NCI-H526 (cell line): Measurements from ENCODE around the gene HSH2D.
"Not testable (repeated sequence)": the region's sequence is repeated elsewhere in the genome, so short reads cannot be mapped to it uniquely, and the experiment has no call there.

Experiments
- DNase-seq, 2 experiments: peaks; one replicate each; lab custom pipeline; 2025; lab: John Stamatoyannopoulos, UW

Gene HSH2D, protein sequence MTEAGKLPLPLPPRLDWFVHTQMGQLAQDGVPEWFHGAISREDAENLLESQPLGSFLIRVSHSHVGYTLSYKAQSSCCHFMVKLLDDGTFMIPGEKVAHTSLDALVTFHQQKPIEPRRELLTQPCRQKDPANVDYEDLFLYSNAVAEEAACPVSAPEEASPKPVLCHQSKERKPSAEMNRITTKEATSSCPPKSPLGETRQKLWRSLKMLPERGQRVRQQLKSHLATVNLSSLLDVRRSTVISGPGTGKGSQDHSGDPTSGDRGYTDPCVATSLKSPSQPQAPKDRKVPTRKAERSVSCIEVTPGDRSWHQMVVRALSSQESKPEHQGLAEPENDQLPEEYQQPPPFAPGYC

DNA sequence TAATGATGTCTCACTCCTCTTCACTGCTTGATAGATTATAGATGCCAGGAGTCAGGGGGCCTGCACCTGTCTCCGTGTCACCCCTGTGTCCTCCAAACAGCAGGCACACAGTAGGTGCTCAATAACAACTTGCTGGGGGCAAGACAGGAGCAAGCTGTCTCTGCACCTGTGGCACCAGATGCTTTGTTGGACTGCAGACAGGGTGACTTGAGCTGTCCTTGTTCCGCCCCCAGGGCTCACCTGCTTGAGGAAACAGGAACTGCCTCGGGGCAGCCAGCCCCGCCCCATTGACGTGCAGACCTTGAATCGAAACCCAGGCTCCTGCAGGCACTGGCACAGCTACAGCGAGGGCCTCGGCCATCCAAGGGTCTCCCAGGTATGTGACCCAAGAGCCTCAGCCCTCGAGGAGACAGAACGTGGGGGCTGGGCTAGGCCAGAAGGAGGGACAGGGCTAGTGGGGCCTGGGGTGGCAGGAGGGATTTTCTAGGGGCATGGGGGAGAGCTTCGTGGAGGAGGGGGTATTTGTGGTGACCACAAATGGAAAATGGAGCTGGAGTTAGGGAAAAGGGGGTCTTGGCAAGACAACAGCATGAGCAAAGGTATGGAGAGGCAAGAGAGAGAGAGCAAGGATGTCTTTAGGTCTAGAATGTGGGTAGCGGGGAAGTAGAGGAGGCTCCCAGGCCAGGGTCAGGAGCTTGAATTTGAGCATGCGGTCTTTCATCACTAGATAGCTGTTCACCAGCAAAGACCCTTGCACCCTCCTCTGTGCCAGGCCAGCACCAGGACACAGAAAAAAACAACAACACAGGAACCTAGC is at the start of gene HSH2D:
Gene HSH2D (plus strand): TSS at position 287 of the 817 bp plus-strand sequence. CDS start 5,066 bp downstream, outside the sequence.
- DNase-seq: no peak

DNA sequence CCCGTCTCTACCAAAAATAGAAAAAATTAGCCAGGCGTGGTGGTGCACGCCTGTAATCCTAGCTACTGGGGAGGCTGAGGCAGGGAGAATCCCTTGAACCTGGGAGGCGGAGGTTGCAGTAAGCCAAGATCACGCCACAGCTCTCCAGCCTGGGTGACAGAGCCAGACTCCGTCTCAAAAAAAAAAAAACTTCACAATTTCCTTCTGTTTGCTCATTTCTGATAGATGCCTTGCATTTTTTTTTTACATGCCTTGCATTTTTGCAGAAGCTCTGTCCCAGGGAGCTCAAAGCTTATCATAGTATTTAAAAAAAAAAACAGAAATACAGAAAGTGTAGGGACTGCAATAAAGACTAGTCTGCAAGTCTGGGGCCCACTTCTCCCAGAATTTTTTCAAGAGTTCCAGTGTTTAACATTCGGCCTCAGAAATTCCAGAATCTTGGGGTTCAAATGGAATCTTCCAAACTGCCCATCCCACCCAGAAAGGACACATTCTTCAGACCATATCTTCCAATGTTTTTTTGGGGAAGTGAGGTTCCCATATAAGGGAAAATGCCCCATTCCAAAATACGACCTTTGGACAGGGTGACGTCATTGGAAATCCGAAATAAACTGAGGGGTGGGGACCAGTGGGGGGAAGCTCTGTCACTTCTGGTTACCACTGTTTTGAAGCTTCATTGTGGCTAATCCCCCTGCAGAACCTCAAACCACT is 49.0 kb upstream of the HSH2D start:
- DNase-seq: no peak

DNA sequence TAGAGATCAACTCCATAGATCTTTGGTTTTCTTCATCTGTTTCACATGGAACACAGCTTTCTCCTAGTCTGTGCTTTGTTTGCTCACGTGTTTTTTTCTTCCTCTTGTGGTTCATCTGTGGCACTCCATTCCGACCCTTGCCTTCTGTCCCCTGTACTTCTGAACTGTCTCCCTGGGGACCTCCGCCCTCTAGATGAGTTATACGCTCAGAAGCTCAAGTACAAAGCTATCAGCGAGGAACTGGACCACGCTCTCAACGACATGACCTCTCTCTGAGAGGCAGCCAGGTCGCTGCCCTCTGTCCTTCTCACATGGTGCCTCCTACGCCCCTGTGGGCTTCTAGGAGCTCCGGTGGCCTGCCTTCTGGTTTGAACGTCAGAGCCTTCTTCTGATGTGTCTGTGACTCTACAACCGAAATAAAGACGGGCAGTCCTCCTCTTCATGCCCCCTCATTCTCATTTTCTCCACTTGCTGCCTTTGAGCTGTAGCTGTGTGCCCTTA is 48.4 kb upstream of the HSH2D start:
- DNase-seq: no peak

DNA sequence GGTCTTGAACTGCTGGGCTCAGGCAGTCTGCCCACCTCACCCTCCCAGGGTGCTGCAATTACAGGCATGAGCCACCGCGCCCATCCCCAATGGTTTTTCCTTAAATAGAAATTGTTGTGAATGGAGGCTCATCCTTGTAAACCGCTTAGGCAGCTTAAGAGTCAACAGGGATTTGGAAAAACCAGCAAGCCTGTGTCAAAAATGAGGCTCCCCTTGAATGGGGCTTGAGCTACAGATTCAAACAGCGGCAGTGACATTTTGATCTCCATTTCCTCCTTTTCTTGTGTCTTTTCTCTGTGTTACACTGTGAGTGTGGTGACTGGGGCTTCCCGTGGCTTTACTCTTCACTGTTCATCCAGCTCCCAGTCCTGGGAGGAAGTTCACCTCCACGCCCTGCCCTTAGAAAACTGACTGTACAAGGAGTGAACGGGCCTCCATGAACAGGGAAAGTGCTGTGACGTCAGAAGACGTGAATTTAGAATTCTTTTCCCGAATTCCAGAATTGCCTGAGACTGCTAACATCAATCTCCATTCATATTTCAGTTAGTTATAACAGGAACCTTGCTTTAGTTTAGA is 47.1 kb upstream of the HSH2D start:
- no peak for DNase-seq

DNA sequence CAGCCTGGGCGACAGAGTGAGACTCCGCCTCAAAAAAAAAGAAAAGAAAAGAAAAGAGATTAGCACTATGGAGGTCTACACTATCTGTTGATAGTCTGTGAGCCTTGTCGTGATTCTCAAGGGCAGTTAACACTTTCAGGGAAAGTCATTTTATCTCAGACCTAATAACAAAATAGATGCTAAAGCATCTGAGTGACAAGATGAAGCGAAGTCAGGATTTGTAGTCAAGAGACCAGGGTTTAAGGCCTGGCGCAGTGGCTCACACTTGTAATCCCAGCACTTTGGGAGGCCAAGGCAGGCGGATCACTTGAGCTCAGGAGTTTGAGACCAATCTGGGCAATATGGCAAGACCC is 45.1 kb upstream of the HSH2D start:
- no peak for DNase-seq

DNA sequence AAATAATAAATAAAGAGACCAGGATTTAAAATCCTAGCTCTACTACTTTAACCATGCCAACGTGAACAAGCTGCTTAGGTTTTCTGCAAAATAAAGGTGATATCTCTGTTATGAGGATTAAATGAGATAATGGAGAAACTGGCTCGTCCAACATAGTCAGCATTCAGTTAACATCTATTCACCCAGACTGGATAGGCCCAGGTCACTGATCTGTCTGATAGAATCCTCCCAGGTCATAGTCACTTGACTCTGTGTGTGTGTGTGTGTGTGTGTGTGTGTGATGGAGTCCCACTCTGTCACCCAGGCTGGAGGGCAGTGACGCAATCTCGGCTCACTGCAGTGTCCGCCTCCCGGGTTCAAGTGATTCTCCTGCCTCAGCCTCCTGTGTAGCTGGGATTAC is 44.7 kb upstream of the HSH2D start:
- DNase-seq: no peak

DNA sequence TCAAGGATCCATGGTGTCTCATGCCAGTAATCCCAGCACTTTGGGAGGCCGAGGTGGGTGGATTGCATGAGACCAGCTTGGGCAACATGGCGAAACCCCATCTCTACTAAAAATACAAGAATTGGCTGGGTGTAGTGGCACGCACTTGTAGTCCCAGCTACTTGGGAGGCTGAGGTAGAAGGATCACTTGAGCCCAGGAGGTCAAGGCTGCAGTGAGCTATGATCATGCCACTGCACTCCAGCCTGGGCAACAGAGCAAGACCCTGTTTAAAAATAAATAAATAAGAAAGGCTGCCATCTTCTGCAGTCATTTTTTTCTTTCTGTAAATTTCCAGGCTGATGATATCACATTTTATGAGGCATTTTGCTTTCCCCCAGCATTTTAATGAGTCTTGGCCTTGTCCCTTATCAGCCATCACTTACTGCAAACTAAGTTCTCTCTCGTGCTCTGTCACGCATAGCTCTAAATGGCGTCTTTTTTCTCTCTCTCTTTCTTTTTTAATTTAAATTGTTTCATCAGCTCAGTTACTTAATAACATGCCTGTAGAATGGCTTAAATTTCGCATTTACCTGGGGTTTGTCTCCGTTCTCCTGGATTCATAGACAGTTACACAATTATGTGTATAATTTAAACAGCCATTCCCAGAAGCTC is 44.0 kb upstream of the HSH2D start:
- not testable (repeated sequence) for DNase-seq

DNA sequence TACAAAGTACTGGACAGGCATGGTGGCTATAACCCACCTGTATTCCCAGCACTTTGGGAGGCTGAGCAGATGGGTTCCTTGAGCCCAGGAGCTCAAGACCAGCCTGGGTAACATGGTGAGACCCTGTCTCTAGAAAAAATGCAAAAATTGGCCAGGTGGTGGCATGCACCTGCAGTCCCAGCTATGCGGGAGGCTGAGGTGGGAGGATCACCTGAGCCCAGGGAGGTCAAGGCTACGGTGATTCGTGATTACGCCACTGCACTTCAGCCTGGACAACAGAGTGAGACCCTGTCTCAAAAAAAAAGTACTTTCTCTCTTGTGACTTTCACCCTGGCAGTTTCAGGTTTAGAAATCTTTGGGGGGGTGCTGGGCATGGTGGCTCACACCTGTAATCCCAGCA is 43.0 kb upstream of the HSH2D start:
- no peak for DNase-seq

DNA sequence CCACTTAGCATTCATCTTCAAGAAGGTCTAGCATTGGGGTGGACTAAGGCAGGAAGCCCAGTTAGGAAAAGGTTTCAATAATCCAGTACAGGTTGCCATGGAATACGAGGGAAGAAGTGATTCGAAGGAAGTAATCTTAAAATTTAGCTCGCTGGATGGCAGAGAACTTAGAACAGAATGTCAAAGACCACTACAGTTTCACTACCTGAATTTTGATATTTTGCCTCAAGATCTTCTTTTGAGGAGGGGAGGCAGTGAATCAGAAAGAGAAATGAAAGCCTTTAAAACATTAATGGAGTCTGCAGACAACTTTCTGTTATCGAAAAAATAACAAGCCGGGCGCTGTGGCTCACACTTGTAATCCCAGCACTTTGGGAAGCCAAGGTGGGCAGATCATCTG is 38.8 kb upstream of the HSH2D start:
- no peak for DNase-seq

DNA sequence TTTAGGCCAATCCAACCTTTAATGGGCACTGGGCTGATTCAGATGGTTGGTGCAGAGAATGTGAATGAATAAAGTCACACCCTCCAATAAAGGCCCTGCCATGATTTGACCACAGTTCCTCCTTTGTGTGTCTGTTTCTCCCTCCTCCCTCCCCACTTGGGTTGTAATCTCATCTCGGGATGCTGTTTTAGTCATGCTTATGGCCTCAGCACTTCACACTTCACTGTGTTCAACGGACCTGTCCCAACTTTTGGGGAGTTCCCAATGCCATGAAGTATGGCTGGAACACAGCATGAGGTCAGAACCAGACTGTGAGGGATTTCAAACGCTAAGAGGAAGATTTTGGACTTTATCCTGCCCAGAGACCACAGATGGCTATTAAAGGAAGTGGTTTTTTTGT is 37.4 kb upstream of the HSH2D start:
- DNase-seq: no peak

DNA sequence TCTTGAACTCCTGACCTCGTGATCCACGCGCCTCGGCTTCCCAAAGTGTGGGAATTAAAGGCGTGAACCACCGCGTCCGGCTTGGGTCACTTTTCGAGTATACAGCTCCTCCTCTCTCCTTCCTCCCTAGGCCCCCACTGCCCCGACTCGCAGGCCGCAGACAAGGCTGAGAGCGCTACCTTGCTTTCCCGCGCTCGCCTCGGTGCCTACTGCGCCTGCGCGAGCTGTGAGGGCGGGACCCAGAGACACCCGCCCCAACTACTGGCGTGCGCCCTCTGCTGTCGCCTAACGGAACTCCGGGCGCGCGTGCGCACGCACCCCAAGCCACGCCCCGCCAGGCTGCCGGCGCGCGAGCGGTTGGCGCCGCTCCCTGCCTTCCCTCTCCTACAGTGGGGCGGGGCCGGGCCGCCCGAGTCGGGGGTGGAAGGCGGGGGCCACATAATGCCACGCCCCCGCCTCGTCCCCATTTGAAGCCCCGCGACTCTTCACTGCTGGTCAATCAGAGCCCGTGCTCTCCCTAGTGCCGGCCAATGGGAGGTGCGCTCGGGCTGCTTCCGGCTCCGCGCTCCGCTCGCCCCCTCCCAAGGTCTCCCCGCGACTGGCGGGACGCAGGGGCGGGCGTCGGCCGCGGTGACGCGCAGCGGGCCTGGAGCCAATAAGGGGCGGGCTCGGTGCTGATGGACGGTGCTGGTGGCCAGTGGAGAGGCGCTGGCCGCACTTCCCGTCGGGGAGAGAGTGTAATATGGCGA is 32.2 kb upstream of the HSH2D start, which contains the start of gene RAB8A:
Gene RAB8A (plus strand): TSS at position 730 of the 749 bp plus-strand sequence. CDS start 13 bp downstream, at position 743.
- DNase-seq: peak; percentile 93 to 98

DNA sequence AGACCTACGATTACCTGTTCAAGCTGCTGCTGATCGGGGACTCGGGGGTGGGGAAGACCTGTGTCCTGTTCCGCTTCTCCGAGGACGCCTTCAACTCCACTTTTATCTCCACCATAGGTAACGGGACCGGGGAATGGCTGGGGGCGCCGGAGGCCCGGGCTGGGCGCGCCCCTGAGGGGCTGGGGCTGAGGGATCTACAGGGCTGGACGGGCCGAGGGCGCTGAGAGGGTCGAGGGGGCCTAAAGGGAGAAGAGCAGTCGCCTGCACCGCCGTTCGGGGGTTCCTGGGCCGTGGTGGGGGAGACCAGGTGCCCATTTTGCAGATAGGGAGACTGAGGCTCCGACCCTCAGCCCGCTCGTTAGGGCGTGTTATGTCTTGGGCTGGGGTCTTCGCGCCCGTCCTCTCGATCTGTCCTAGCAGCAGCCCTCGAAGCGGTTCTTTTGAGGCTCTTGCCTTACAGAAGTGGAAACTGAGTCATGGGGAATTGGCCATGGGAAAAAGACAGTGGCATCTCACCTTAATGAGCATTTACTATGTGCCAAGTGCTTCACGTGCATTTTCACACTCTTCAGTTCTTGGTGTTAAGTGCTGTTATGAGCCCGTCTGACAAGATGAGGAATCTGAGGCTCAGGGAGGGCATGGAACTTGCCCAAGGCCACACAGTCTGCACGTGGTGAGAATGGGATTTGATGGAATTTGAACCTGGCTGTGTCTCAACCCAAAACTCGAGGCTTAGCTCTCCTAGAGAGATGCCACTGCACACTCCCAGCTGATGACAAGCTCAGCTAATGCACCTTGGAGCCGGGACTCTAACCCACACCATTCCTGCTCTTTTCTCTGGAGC is 31.4 kb upstream of the HSH2D start:
- no peak for DNase-seq

DNA sequence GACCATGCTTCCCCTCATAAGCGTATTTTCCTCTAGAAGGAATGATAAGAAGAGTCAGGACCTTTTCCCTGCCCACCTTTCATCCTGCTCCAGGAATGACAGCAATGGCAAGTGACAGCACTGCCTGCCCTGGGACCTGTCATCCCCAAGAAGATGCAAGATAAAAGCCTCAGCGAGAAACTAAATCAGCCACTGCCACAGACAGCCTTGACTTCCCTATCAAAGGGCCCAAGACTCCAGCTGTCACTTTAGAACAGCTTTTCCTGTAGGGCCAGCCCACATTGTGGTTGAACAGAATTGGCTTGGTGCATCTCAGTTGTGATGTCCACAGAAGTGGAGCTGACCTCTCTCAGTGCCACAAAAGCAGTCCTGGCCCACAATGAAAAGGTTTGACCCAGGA is 30.7 kb upstream of the HSH2D start:
- DNase-seq: no peak

DNA sequence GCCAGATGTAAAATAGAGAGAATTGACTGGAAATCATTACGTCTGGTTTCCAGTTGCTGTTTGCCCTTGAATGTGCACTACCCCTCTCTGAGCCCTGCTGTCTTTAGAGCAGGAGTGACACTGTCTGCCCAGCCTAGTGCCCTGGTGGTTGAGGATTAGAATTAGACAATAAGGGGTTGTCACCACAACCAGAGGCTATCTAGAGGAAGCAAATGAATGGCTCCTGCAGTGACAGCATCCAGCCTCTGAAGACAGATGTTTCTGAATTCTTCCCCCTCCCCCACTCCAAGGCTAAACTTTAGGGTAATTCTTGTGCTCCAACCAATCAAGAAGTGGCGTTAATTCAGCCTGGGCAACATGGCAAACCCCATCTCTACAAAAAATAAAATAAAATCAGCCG is 29.8 kb upstream of the HSH2D start:
- no peak for DNase-seq

DNA sequence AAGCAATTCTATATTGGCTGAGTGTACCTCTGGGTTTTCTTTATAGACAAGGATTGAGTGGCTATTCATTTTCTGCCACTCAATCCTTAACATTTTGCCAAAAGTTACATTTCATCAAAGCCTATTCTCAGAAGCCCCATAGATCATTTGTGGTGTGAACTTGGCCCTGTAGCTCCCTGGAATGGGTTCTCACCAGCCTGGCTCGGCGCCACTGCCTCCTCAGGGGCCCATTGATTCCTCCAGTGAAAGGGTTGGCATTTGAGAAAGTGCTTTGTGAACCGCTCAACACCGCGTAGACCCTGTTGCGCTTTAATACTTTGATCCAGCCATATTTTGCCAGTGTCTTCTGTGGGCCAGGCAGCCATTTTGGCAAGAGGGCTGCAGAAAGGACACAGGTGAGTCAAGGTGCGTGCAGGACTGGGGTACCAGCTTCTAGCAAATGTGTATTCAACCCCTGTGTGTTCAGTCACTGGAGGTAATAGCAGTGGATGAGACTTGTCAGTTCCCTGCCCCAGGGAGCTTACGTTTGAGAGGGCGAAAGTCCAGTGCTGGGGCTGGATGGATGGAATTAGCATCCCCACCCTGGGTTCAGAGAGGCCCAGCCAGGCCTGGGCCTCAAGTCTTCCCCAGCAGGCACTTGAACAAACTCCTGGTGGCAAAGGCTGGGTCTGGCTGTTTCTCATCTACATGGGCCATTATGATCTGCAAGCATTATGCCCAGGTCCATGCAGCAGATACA is 28.0 kb upstream of the HSH2D start:
- DNase-seq: no peak

DNA sequence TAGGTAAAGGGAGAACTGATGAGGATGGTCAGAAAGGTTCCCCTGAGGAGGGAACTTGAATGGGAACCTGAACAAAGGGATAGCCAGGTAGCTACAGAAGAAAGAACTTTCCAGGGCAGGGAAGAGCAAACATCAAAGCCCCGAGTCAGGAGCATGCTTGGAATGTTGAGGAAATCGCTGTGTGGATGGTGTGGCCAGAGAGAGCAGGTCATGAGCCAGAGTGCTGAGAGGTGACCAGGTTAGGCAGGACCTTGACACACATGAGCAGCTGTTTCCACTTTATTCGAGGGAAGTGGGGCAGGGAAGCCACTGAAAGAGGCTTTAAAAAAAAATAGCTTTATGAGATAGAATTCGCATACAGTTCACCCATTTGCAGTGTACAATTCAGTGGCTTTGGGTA is 27.4 kb upstream of the HSH2D start:
- DNase-seq: no peak

DNA sequence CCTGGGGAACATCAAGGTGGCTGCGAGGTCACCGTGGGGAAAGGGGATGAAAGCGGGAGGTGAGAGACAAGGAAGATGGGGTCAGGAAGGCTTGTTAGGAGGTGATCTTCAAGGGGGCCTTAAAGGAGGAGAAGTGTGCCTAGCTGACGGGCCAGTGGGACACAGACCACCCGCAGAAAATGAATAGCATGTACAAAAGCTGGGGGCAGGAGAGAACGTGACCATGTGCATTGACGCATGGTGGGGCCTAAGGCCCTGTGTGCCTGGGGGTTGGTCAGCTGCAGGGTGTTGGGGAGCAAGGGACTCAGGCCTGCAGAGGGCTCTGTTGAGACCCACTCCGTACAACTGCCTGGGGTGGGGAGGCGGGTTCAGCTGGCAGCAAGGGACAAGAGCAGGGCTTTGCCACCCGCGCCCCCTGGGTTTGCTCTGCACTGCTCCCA is 25.9 kb upstream of the HSH2D start:
- DNase-seq: no peak

DNA sequence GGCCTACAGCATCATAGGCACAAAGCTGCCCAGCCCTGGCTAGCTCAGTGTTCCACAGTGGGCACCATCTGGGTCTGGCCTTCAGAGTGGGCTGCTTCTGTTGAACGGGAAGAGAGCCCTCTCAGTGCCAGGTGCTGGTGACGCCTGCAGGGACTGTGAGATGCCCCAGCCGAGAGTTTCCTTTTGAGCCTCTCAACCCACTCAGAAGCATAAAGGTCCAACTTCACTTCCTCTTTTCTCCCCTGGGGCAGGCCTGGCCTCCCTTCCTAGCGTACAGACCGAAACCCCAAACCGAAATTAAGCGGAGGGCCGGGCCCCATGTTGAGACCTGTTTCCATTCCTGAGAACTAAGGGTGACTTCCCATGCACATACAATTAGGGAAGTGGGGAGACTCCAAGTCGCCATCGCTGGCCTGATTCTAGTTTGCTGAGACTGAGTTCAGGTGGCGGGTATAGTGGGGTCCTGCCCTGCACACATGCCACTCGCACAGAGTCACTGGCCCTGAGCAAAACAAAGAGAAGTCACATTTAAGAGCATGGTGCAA is 24.9 kb upstream of the HSH2D start:
- DNase-seq: no peak
